MM.1S (cell line): Measurements from ENCODE around the gene MSL2.

Experiments used
- CTCF ChIP-seq: fragments of 300-600 bp; sonication (generic); IDR thresholded peaks from 2 replicates; pipeline ENCODE4 v1.5.1; 2016; ENCODE audit warnings: antibody characterized with exemption, low read length, mixed read lengths
- EZH2 ChIP-seq: fragments of 300-600 bp; sonication (generic); optimal IDR thresholded peaks from 2 replicates; pipeline ENCODE3; 2017; ENCODE audit warnings: low read depth, mild to moderate bottlenecking, antibody characterized with exemption, low read length, mixed read lengths
- EZH2phosphoT487 ChIP-seq: fragments of 300-600 bp; sonication (generic); IDR thresholded peaks from 2 replicates; pipeline ENCODE4 v1.6.1; 2018; ENCODE audit warnings: antibody characterized with exemption, low read length

GRCh38 chr3:136189859-136190617 is 6.1 kb downstream of the MSL2 start:
- TF ChIP-seq CTCF (no peak), EZH2phosphoT487 (no peak), EZH2 (no peak)
